Fibroblast of lung (primary cell): Measurements from ENCODE around the gene KRT36. TPM values are rescaled to one million over a fixed set of nuclear protein-coding genes. Genes with fewer than 3 reads are reported as not detected.

Experiments used
- DNase-seq, 2 donors: peaks; one replicate each; pipeline versions ENCODE4 v3.0.0 to v3.0.0-alpha.2; 2010; ENCODE audit warnings: low read depth in 2 of 2
- H2AFZ ChIP-seq: 2 replicates; pipeline ENCODE4 v1.5.1; 2012; ENCODE audit warnings: low read length, control low read depth, inconsistent platforms
- H3K27ac ChIP-seq: 2 replicates; pipeline ENCODE4 v1.5.1; 2011; ENCODE audit warnings: low read length, control low read depth; ENCODE audit not compliant: insufficient read depth
- H3K27me3 ChIP-seq: 2 replicates; pipeline ENCODE4 v1.5.1; 2011; ENCODE audit warnings: mild to moderate bottlenecking, low read length; ENCODE audit not compliant: control insufficient read depth, insufficient read depth
- H3K36me3 ChIP-seq: 2 replicates; pipeline ENCODE4 v1.5.1; 2011; ENCODE audit warnings: low read length; ENCODE audit not compliant: control insufficient read depth, insufficient read depth
- H3K4me1 ChIP-seq: 2 replicates; pipeline ENCODE4 v1.5.1; 2011; ENCODE audit warnings: low read length; ENCODE audit not compliant: control insufficient read depth, insufficient read depth; ENCODE audit errors: extremely low read depth
- H3K4me2 ChIP-seq: 2 replicates; pipeline ENCODE4 v1.5.1; 2011; ENCODE audit warnings: low read length, control low read depth; ENCODE audit not compliant: insufficient read depth; ENCODE audit errors: extremely low read depth
- H3K4me3 ChIP-seq, 4 experiments: fragments of 200-600 bp in 1 of 4; sonication (generic) in 1 of 4; replicated peaks in 1 of 4; 2 replicates each; pipeline ENCODE4 v1.5.1; 2011 to 2016; ENCODE audit warnings: low read length in 4 of 4, low read depth in 3 of 4, mild to moderate bottlenecking in 3 of 4, control low read depth in 2 of 4, inconsistent platforms in 1 of 4, mixed read lengths in 1 of 4; ENCODE audit not compliant: insufficient read depth in 1 of 4; ENCODE audit errors: control extremely low read depth in 1 of 4
- H3K79me2 ChIP-seq: 2 replicates; pipeline ENCODE4 v1.5.1; 2012; ENCODE audit warnings: mild to moderate bottlenecking, low read length, inconsistent platforms; ENCODE audit not compliant: control insufficient read depth, insufficient read depth
- H3K9ac ChIP-seq: 2 replicates; pipeline ENCODE4 v1.5.1; 2011; ENCODE audit warnings: mild to moderate bottlenecking, low read length, control low read depth; ENCODE audit not compliant: insufficient read depth
- H3K9me3 ChIP-seq: 2 replicates; pipeline ENCODE4 v1.5.1; 2012; ENCODE audit warnings: low read depth, low read length; ENCODE audit not compliant: control insufficient read depth, insufficient read depth
- H4K20me1 ChIP-seq: 2 replicates; pipeline ENCODE4 v1.5.1; 2011; ENCODE audit warnings: low read length; ENCODE audit not compliant: control insufficient read depth, insufficient read depth; ENCODE audit errors: extremely low read depth
- CTCF ChIP-seq, 2 donors: IDR thresholded peaks in 1 of 2; conservative IDR thresholded peaks in 1 of 2; 1 replicate in 1 of 2; 2 replicates in 1 of 2; pipeline ENCODE4 v1.5.1; 2011 to 2012; ENCODE audit warnings: low read length in 2 of 2, control low read depth in 1 of 2, inconsistent platforms in 1 of 2, low read depth in 1 of 2, mild to moderate bottlenecking in 1 of 2
- EZH2 ChIP-seq: IDR thresholded peaks from 2 replicates; pipeline ENCODE4 v1.5.1; 2012; ENCODE audit warnings: low read length, control low read depth, mild to moderate bottlenecking; ENCODE audit errors: missing control alignments
- polyA minus RNA-seq: library from RNA; depleted of rRNA, polyadenylated mRNA; stranded (reverse); fragments of >200 nt; gene quantifications from 2 replicates; pipeline ENCODE4 v1.2.3, GENCODE V29; 2011; ENCODE audit warnings: low replicate concordance
- polyA plus RNA-seq, 2 donors: library from polyadenylated mRNA; depleted of rRNA in 1 of 2; stranded (reverse) in 1 of 2; unstranded in 1 of 2; fragments of >200 nt; gene quantifications; 2 replicates each; pipeline ENCODE4 v1.2.1, GENCODE V29; 2011 to 2012; ENCODE audit warnings: missing spikeins in 1 of 2
- total RNA-seq: library from RNA; depleted of rRNA; stranded (reverse); fragments of >200 nt; gene quantifications from 2 replicates; pipeline ENCODE4 v1.2.1, GENCODE V29; 2014

KRT36 gene
- total RNA-seq: not detected in 2 replicates
- 0.03 TPM in 2 replicates for polyA plus RNA-seq
- not detected in 2 replicates for polyA plus RNA-seq (2012)
- polyA minus RNA-seq: not detected in 2 replicates

GRCh38 chr17:41489531-41489930, at the start of gene KRT36:
Gene KRT36 (minus strand): TSS chr17:41489910. CDS start chr17:41489864, 46 bp downstream.
- no peak within 1 kb of the TSS for H3K9ac ChIP-seq
- no peak within 1 kb of the TSS for H3K4me2 ChIP-seq
- H3K36me3 ChIP-seq: no peaks in the 10 kb centered on the region
- H3K4me1 ChIP-seq: peaks cover 7% of the 10 kb centered on the region
- H3K9me3 ChIP-seq: no peaks in the 10 kb centered on the region
- no peak within 1 kb of the TSS for H3K27ac ChIP-seq
- H3K27me3 ChIP-seq: no peaks in the 10 kb centered on the region
- no peaks in the 10 kb centered on the region for H4K20me1 ChIP-seq
- no peaks in the 10 kb centered on the region for H3K79me2 ChIP-seq
- TF ChIP-seq EZH2 (no peak), CTCF (conservative IDR thresholded peaks at IDR 0.05 in 1 of 2, IDR thresholded peaks at IDR 0.05 in 1 of 2; ENCODE audit: low read depth in 1 of 2, low read length in 2 of 2) (no peak)
- no peak for DNase-seq
- H2AFZ ChIP-seq: no peak within 1 kb of the TSS
- H3K4me3 ChIP-seq: no peak within 1 kb of the TSS

- no peaks in the 10 kb centered on the region for H3K9me3 ChIP-seq
- H3K4me2 ChIP-seq: no peak overlapping the region
These were observed 49.4 kb upstream of the KRT36 start for GRCh38 chr17:41539071-41539492.

GRCh38 chr17:41538565-41538991, 48.9 kb upstream of the KRT36 start:
- TF ChIP-seq EZH2 (no peak), CTCF (conservative IDR thresholded peaks at IDR 0.05 in 1 of 2, IDR thresholded peaks at IDR 0.05 in 1 of 2; ENCODE audit: low read depth in 1 of 2, low read length in 2 of 2) (no peak)
- H3K4me3 ChIP-seq: no peak overlapping the region
- no peaks in the 10 kb centered on the region for H4K20me1 ChIP-seq
- H3K27ac ChIP-seq: no peak overlapping the region
- H3K36me3 ChIP-seq: no peaks in the 10 kb centered on the region
- no peak overlapping the region for H3K9ac ChIP-seq
- H3K4me2 ChIP-seq: no peak overlapping the region
- H3K27me3 ChIP-seq: no peaks in the 10 kb centered on the region
- H3K9me3 ChIP-seq: no peaks in the 10 kb centered on the region
- peaks cover 4% of the 10 kb centered on the region for H3K4me1 ChIP-seq
- H2AFZ ChIP-seq: no peak overlapping the region
- H3K79me2 ChIP-seq: no peaks in the 10 kb centered on the region
- DNase-seq: peak in 1 of 2 donors; percentile 63

More at GRCh38 chr17:41539071-41539492, 49.4 kb upstream of the KRT36 start:
- Histone ChIP-seq H3K9ac (no peak overlapping the region), H3K4me1 (peaks cover 4% of the 10 kb centered on the region), H3K27me3 (no peaks in the 10 kb centered on the region), H4K20me1 (no peaks in the 10 kb centered on the region), H3K79me2 (no peaks in the 10 kb centered on the region), H3K4me3 (no peak overlapping the region), H2AFZ (no peak overlapping the region), H3K27ac (no peak overlapping the region), H3K36me3 (no peaks in the 10 kb centered on the region)
- TF ChIP-seq CTCF (conservative IDR thresholded peaks at IDR 0.05 in 1 of 2, IDR thresholded peaks at IDR 0.05 in 1 of 2; ENCODE audit: low read depth in 1 of 2, low read length in 2 of 2): no peak
- DNase-seq: no peak
